AG04450 (cell line): ENCODE results near the gene PTPRG. TPM values are rescaled to one million over a fixed set of nuclear protein-coding genes. Genes with fewer than 3 reads are reported as not detected.

Source experiments
- CTCF ChIA-PET: fragments of 300-600, 350-600 bp; formaldehyde crosslinking; extraction: SDS; loops from one replicate; lab custom pipeline; 2022; ENCODE audit warnings: antibody characterized with exemption, inconsistent platforms; lab: Charles Lee
- POLR2A ChIA-PET: fragments of 350-600 bp; formaldehyde crosslinking; extraction: SDS; loops from one replicate; lab custom pipeline; 2021; ENCODE audit warnings: antibody characterized with exemption, inconsistent platforms; lab: Yijun Ruan, JAX
- DNase-seq: peaks from one replicate; pipeline ENCODE4 v3.0.0-alpha.2; 2011; ENCODE audit warnings: low read depth, low spot score
- H3K27ac ChIP-seq: one replicate; pipeline ENCODE4 v1.5.1; 2012; ENCODE audit warnings: low read depth, low read length, control low read depth
- H3K27me3 ChIP-seq: one replicate; pipeline ENCODE4 v1.6.0; 2012; ENCODE audit warnings: low read length; ENCODE audit not compliant: control insufficient read depth, insufficient read depth
- H3K4me3 ChIP-seq: 2 replicates; pipeline ENCODE4 v1.5.1; 2011; ENCODE audit warnings: mild to moderate bottlenecking, low read depth, low read length, control low read depth
- H3K9me3 ChIP-seq: 2 replicates; pipeline ENCODE4 v1.5.1; 2012; ENCODE audit warnings: low read length; ENCODE audit not compliant: control insufficient read depth, insufficient read depth
- CTCF ChIP-seq: IDR thresholded peaks from 2 replicates; pipeline ENCODE4 v1.5.1; 2011; ENCODE audit warnings: low read depth, low read length, control low read depth, inconsistent platforms
- polyA plus RNA-seq: library from polyadenylated mRNA; depleted of rRNA; stranded (reverse); fragments of >200 nt; gene quantifications from 2 replicates; pipeline ENCODE4 v1.2.3, GENCODE V29; 2011

PTPRG gene
- polyA plus RNA-seq, 1 experiment = 26.5 TPM

GRCh38 chr3:61650719-61651410 lies 89.5 kb downstream of the PTPRG start:
- Histone ChIP-seq H3K9me3 (no peaks in the 10 kb centered on the region), H3K27me3 (no peaks in the 10 kb centered on the region), H3K27ac (no peak overlapping the region), H3K4me3 (no peak overlapping the region)
- POLR2A ChIA-PET = interaction anchor here (1.2 kb wide), 1 partner anchor 23 kb away, joined by 4 read pairs; no protein-coding TSS in a partner anchor
- CTCF ChIA-PET = no interaction called here
- TF ChIP-seq CTCF = no peak
- DNase-seq = no peak

GRCh38 chr3:61657689-61658088 lies 96.3 kb downstream of the PTPRG start:
- Histone ChIP-seq H3K9me3 (no peaks in the 10 kb centered on the region), H3K4me3 (no peak overlapping the region), H3K27me3 (no peaks in the 10 kb centered on the region), H3K27ac (no peak overlapping the region)
- no peak for DNase-seq
- no peak for TF ChIP-seq CTCF
- CTCF ChIA-PET = interaction anchor here (0.9 kb wide), 1 partner anchor 93 kb away, joined by 3 read pairs; no protein-coding TSS in a partner anchor
- POLR2A ChIA-PET = no interaction called here

GRCh38 chr3:61662861-61663260 lies 101.5 kb downstream of the PTPRG start:
- DNase-seq = no peak
- Histone ChIP-seq H3K9me3 (no peaks in the 10 kb centered on the region), H3K27me3 (no peaks in the 10 kb centered on the region), H3K27ac (no peak overlapping the region), H3K4me3 (no peak overlapping the region)
- POLR2A ChIA-PET = no interaction called here
- CTCF ChIA-PET = no interaction called here
- no peak for TF ChIP-seq CTCF

GRCh38 chr3:61663356-61664104 lies 102.2 kb downstream of the PTPRG start:
- Histone ChIP-seq H3K9me3 (no peaks in the 10 kb centered on the region), H3K4me3 (peak overlapping the region; percentile 47), H3K27ac (peak overlapping the region; percentile 75), H3K27me3 (no peaks in the 10 kb centered on the region)
- no peak for DNase-seq
- POLR2A ChIA-PET = interaction anchor here (1.3 to 1.5 kb wide), 2 partner anchors 33 to 102 kb away, joined by 3 to 5 read pairs; partner anchors contain the start of gene PTPRG
- no peak for TF ChIP-seq CTCF
- CTCF ChIA-PET = no interaction called here

- no peaks in the 10 kb centered on the region for H3K27me3 ChIP-seq
- ChIA-PET POLR2A (interaction anchor here (0.7 to 1.5 kb wide), 3 partner anchors 34 to 103 kb away, joined by 3 to 5 read pairs (median 3); partner anchors contain the start of gene PTPRG), CTCF (no interaction called here)
- H3K9me3 ChIP-seq = no peaks in the 10 kb centered on the region
- H3K27ac ChIP-seq = no peak overlapping the region
- H3K4me3 ChIP-seq = peak overlapping the region; percentile 47; the same call in 1 of the 2 replicates
- DNase-seq = peak; percentile 90
- TF ChIP-seq CTCF = no peak
Measured at GRCh38 chr3:61664105-61664482, 102.7 kb downstream of the PTPRG start.
